HG02798 (cell line): Measurements from ENCODE around the gene BEX3.

Source experiments
- ATAC-seq: cut with Tn5 transposase; IDR thresholded peaks from one replicate; pipeline ENCODE4 v1.9.1; 2021; ENCODE audit warnings: mild to moderate bottlenecking; ENCODE audit not compliant: unreplicated experiment, poor library complexity

BEX3 gene

GRCh38 chrX:103417370-103417769 lies 41.0 kb downstream of the BEX3 start:
- ATAC-seq, result no peak

- no peak for ATAC-seq
These were observed 41.6 kb downstream of the BEX3 start for GRCh38 chrX:103417933-103418332.

DNA sequence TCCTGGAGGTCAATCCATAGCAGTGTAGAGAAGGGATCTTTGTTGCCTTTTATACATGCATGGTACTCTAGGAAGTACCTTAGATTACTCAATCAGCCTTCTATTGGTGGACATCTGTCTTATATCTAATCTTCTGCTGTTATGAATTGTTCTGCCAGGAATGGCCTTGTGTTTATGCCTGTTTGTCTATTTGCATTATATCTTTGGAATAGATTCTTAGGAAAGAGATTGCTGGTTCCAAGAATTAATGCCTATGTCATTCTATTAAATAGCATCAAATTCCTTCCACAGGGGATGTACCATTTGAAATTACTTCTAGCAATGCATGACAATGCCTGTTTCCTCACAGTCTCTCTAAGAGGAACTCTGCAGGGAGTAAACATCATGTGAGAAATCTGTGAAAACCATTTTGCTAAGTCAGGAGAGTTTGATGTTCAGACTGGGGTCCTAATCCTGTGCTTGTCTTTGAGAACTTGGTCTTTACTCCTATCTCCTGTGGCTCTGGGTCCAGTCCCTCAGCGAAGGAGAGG lies 42.5 kb downstream of the BEX3 start:
- ATAC-seq, result no peak

DNA sequence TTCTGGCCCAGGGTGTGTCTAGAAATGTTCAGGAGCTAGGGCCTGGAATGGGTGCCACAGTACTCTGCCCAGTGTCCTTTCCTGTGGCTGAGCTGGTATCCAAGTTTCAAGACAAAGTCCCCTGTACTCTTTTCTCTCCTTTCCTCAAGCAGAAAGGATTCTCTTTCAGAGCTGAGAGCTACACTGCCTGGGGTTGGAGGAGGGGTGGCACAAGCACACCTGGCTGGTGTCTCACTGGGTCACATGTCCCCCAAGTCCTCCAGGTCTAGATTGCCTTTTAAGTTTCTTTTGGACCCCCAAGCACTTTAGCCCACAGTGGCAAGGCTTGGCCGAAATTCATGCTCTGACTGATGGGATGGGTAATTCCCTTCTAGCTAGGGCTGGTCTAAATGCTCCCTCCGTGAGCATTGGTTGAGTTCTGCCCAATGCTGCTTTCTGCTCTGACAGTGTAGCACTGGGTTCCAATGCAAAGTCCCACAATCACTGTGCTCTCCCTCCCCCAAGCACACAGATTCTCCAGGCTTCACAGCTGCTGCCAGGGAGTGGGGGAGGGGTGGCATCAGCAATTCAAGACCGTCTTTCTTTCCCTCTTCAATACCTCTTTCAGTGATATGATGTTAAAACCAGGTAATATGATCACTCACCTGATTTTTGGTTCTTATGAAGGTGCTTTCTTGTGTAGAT lies 47.8 kb downstream of the BEX3 start:
- no peak for ATAC-seq
